MM.1S (cell line): ENCODE results near the gene RNASET2.

Experiments used
- DNase-seq: peaks from one replicate; pipeline ENCODE4 v3.0.0-alpha.2; 2015
- H2AFZ ChIP-seq: fragments of 300-600 bp; sonication (generic); 2 replicates; pipeline ENCODE4 v1.6.0; 2016; ENCODE audit warnings: antibody characterized with exemption, low read length
- H3F3A ChIP-seq: fragments of 300-600 bp; sonication (generic); 2 replicates; pipeline ENCODE4 v1.6.1; 2016; ENCODE audit warnings: mild to moderate bottlenecking, antibody characterized with exemption, low read length, moderate library complexity, mixed read lengths; ENCODE audit not compliant: insufficient read depth
- H3K27ac ChIP-seq: fragments of 300-600 bp; sonication (generic); 2 replicates; pipeline ENCODE4 v1.5.1; 2016; ENCODE audit warnings: mild to moderate bottlenecking, low read length
- H3K27me3 ChIP-seq: fragments of 300-600 bp; sonication (generic); replicated peaks from 2 replicates; pipeline ENCODE4 v1.6.0; 2016; ENCODE audit warnings: low read length; ENCODE audit not compliant: insufficient read depth
- H3K36me3 ChIP-seq: fragments of 300-600 bp; sonication (generic); replicated peaks from 2 replicates; pipeline ENCODE4 v1.6.1; 2016; ENCODE audit warnings: mild to moderate bottlenecking, low read length, mixed read lengths; ENCODE audit not compliant: insufficient read depth
- H3K4me1 ChIP-seq: fragments of 300-600 bp; sonication (generic); 2 replicates; pipeline ENCODE4 v1.6.1; 2016; ENCODE audit warnings: low read length, mixed read lengths
- H3K4me2 ChIP-seq: fragments of 300-600 bp; sonication (generic); 2 replicates; pipeline ENCODE4 v1.6.0; 2016; ENCODE audit warnings: low read depth, low read length
- H3K4me3 ChIP-seq: fragments of 300-600 bp; sonication (generic); 2 replicates; pipeline ENCODE4 v1.5.1; 2016; ENCODE audit warnings: low read length, mixed read lengths
- H3K79me2 ChIP-seq: fragments of 300-600 bp; sonication (generic); 2 replicates; pipeline ENCODE4 v1.6.1; 2016; ENCODE audit warnings: mixed run types, low read length, mixed read lengths
- H3K9ac ChIP-seq: fragments of 300-600 bp; sonication (generic); 2 replicates; pipeline ENCODE4 v1.6.1; 2016; ENCODE audit warnings: low read length, mixed read lengths
- H3K9me2 ChIP-seq: fragments of 300-600 bp; sonication (generic); replicated peaks from 2 replicates; pipeline ENCODE4 v1.6.1; 2016; ENCODE audit warnings: mild to moderate bottlenecking, low read length, mixed read lengths; ENCODE audit not compliant: insufficient read depth
- H3K9me3 ChIP-seq: fragments of 300-600 bp; sonication (generic); replicated peaks from 2 replicates; pipeline ENCODE4 v1.6.1; 2016; ENCODE audit warnings: mild to moderate bottlenecking, low read length, mixed read lengths; ENCODE audit not compliant: insufficient read depth
- H4K20me1 ChIP-seq: fragments of 300-600 bp; sonication (generic); 2 replicates; pipeline ENCODE4 v1.6.1; 2016; ENCODE audit warnings: mild to moderate bottlenecking, low read length, moderate library complexity, mixed read lengths; ENCODE audit not compliant: insufficient read depth
- EZH2 ChIP-seq: fragments of 300-600 bp; sonication (generic); optimal IDR thresholded peaks from 2 replicates; pipeline ENCODE3; 2017; ENCODE audit warnings: low read depth, mild to moderate bottlenecking, antibody characterized with exemption, low read length, mixed read lengths
- EZH2phosphoT487 ChIP-seq: fragments of 300-600 bp; sonication (generic); IDR thresholded peaks from 2 replicates; pipeline ENCODE4 v1.6.1; 2018; ENCODE audit warnings: antibody characterized with exemption, low read length
- TF ChIP-seq, protein P1 (sequence below): fragments of 300-600 bp; sonication (generic); IDR thresholded peaks from 2 replicates; pipeline ENCODE4 v1.5.1; 2016; ENCODE audit warnings: antibody characterized with exemption, low read length, mixed read lengths

The RNASET2 gene

GRCh38 chr6:166997768-166998255, 41.5 kb upstream of the RNASET2 start:
- peaks cover 18% of the 10 kb centered on the region; the same call in 1 of the 2 replicates for H3K4me1 ChIP-seq
- no peaks in the 10 kb centered on the region for H3F3A ChIP-seq
- no peaks in the 10 kb centered on the region for H3K9me2 ChIP-seq
- no peak overlapping the region for H3K9ac ChIP-seq
- no peak overlapping the region for H2AFZ ChIP-seq
- peak overlapping the region; percentile 57; the same call in 1 of the 2 replicates for H3K4me2 ChIP-seq
- no peaks in the 10 kb centered on the region for H3K27me3 ChIP-seq
- no peaks in the 10 kb centered on the region for H3K9me3 ChIP-seq
- peaks cover 49% of the 10 kb centered on the region for H3K79me2 ChIP-seq
- H4K20me1 ChIP-seq = no peaks in the 10 kb centered on the region
- H3K27ac ChIP-seq = no peak overlapping the region
- DNase-seq = peak; percentile 46
- H3K36me3 ChIP-seq = no peaks in the 10 kb centered on the region
- peak overlapping the region; percentile 76; the same call in 1 of the 2 replicates for H3K4me3 ChIP-seq
- TF ChIP-seq, protein P1, sequence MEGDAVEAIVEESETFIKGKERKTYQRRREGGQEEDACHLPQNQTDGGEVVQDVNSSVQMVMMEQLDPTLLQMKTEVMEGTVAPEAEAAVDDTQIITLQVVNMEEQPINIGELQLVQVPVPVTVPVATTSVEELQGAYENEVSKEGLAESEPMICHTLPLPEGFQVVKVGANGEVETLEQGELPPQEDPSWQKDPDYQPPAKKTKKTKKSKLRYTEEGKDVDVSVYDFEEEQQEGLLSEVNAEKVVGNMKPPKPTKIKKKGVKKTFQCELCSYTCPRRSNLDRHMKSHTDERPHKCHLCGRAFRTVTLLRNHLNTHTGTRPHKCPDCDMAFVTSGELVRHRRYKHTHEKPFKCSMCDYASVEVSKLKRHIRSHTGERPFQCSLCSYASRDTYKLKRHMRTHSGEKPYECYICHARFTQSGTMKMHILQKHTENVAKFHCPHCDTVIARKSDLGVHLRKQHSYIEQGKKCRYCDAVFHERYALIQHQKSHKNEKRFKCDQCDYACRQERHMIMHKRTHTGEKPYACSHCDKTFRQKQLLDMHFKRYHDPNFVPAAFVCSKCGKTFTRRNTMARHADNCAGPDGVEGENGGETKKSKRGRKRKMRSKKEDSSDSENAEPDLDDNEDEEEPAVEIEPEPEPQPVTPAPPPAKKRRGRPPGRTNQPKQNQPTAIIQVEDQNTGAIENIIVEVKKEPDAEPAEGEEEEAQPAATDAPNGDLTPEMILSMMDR = peak; percentile 27
- TF ChIP-seq EZH2phosphoT487 = no peak

DNA sequence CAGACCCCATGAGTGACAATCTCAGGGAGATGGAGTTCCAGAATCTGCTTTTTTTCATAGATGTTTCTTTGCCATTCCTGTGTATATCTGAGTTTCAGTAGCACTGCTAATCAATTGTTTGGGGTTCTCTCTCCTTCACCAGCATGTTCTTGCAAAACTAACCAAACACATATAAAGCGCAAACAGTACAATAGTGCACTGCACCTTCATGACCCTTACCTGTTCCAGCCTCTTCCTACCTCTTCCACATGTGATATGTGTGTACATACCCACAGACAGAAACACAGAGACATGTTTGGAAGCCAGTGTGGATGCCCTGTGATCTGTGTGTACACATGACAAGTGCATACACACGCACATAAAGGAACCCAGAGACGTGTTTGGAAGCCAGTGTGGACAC, 41.0 kb upstream of the RNASET2 start:
- Histone ChIP-seq H3K27me3 (no peaks in the 10 kb centered on the region), H3K79me2 (peaks cover 45% of the 10 kb centered on the region), H3K4me2 (peak overlapping the region; percentile 57; the same call in 1 of the 2 replicates), H3K4me1 (peaks cover 18% of the 10 kb centered on the region; the same call in 1 of the 2 replicates), H3F3A (no peaks in the 10 kb centered on the region), H3K4me3 (peak overlapping the region; percentile 76; the same call in 1 of the 2 replicates), H3K9me2 (no peaks in the 10 kb centered on the region), H4K20me1 (no peaks in the 10 kb centered on the region), H3K9me3 (no peaks in the 10 kb centered on the region), H3K9ac (no peak overlapping the region), H2AFZ (no peak overlapping the region), H3K36me3 (no peaks in the 10 kb centered on the region), H3K27ac (no peak overlapping the region)
- DNase-seq = no peak
- TF ChIP-seq EZH2phosphoT487 = no peak
- TF ChIP-seq, protein P1 = no peak
- no peak for TF ChIP-seq EZH2

DNA sequence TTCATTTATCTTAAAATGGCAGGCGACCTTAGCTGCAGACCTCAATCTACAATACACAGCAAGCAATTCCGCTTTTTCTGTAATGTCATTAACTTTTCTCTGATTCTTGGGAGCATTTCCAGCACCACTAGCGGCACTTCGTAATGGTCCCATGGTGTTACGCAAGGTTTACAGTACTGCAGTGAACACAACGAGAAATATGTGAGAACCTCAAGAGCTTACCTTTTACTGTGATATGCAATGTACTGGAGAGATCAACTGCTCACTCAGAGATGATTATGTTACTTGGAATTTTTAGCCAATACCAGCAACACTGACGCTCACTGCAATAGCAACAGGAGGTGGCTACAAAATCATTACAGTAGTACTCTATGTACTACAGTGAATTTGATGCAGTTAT, 40.1 kb upstream of the RNASET2 start:
- no peaks in the 10 kb centered on the region for H3K9me2 ChIP-seq
- H3K27ac ChIP-seq = no peak overlapping the region
- DNase-seq = no peak
- H3K9me3 ChIP-seq = no peaks in the 10 kb centered on the region
- TF ChIP-seq, protein P1 = no peak
- TF ChIP-seq EZH2 (no peak), EZH2phosphoT487 (no peak)
- no peak overlapping the region for H2AFZ ChIP-seq
- H3K9ac ChIP-seq = no peak overlapping the region
- no peak overlapping the region for H3K4me2 ChIP-seq
- H3K27me3 ChIP-seq = no peaks in the 10 kb centered on the region
- no peaks in the 10 kb centered on the region for H3F3A ChIP-seq
- no peaks in the 10 kb centered on the region for H3K36me3 ChIP-seq
- H3K79me2 ChIP-seq = peaks cover 36% of the 10 kb centered on the region
- peaks cover 16% of the 10 kb centered on the region; the same call in 1 of the 2 replicates for H3K4me1 ChIP-seq
- no peaks in the 10 kb centered on the region for H4K20me1 ChIP-seq
- H3K4me3 ChIP-seq = no peak overlapping the region
